ENCODE results near the gene CT45A8.
"Not testable (repeated sequence)": the region's sequence is repeated elsewhere in the genome, so short reads cannot be mapped to it uniquely, and the experiment has no call there.

The CT45A8 gene

GRCh38 chrX:135854438-135854837 lies at the start of gene CT45A8:
TSS of gene CT45A8 (minus strand) at chrX:135854538. CDS start at chrX:135850783, 3,755 bp downstream.
- DNase-seq; intact Hi-C loops (cut with DNase I): not testable (repeated sequence)

GRCh38 chrX:135893294-135893817 lies 39.0 kb upstream of the CT45A8 start, which contains the start of the genes CT45A10 and SAGE1:
TSS of gene CT45A10 (minus strand) at chrX:135893444. CDS start at chrX:135885344, 8,100 bp downstream.
TSS of gene SAGE1 (plus strand) at chrX:135893716. CDS start at chrX:135896243, 2,527 bp downstream.
- DNase-seq: no peak
- intact Hi-C loops (cut with DNase I): no loop called here

- peak in 1 of 10 donors; percentile 62 for DNase-seq
- intact Hi-C loops (cut with DNase I): no loop called here
Observed at GRCh38 chrX:135892781-135893180, 38.4 kb upstream of the CT45A8 start.

- DNase-seq: peak in 1 of 10 donors; percentile 66
- intact Hi-C loops (cut with DNase I): no loop called here
Observed at GRCh38 chrX:135890087-135890585, 35.8 kb upstream of the CT45A8 start.

GRCh38 chrX:135888976-135889375 lies 34.6 kb upstream of the CT45A8 start:
- intact Hi-C loops (cut with DNase I): not testable (repeated sequence)
- DNase-seq: peak in 1 of 10 donors; percentile 71

- DNase-seq: peak in 3 of 10 donors; percentile 56 to 85 (median 76)
- intact Hi-C loops (cut with DNase I): not testable (repeated sequence)
Observed at GRCh38 chrX:135888230-135888629, 33.9 kb upstream of the CT45A8 start.

- DNase-seq; intact Hi-C loops (cut with DNase I): not testable (repeated sequence)
Observed at GRCh38 chrX:135882741-135883140, 28.4 kb upstream of the CT45A8 start.

GRCh38 chrX:135871712-135872111 lies 17.4 kb upstream of the CT45A8 start, which contains the start of gene CT45A9:
TSS of gene CT45A9 (minus strand) at chrX:135871812. CDS start at chrX:135868061, 3,751 bp downstream.
- intact Hi-C loops (cut with DNase I): not testable (repeated sequence)

GRCh38 chrX:135837180-135837579 lies 17.2 kb downstream of the CT45A8 start, which contains the start of gene CT45A7:
TSS of gene CT45A7 (minus strand) at chrX:135837280. CDS start at chrX:135833533, 3,747 bp downstream.
- intact Hi-C loops (cut with DNase I); DNase-seq: not testable (repeated sequence)

More at GRCh38 chrX:135871712-135872111, 17.4 kb upstream of the CT45A8 start, which contains the start of gene CT45A9:
- not testable (repeated sequence) for DNase-seq

- DNase-seq; intact Hi-C loops (cut with DNase I): not testable (repeated sequence)
Observed at GRCh38 chrX:135819912-135820311, 34.4 kb downstream of the CT45A8 start, which contains the start of gene CT45A2. TSS of gene CT45A2 (minus strand) at chrX:135820012. CDS start at chrX:135816265, 3,747 bp downstream.

GRCh38 chrX:135802687-135803086 lies 51.7 kb downstream of the CT45A8 start, which contains the start of gene CT45A6:
TSS of gene CT45A6 (minus strand) at chrX:135802787. CDS start at chrX:135798993, 3,794 bp downstream.
- intact Hi-C loops (cut with DNase I); DNase-seq: not testable (repeated sequence)

Data from posterior cingulate gyrus (tissue), 11 donors.